Measurements from ENCODE around the gene APCDD1. TPM values are rescaled to one million over a fixed set of nuclear protein-coding genes. Genes with fewer than 3 reads are reported as not detected.

APCDD1 gene
- total and polyA plus RNA-seq, 2 of the 8 experiments (the other 6 are each of a cell fraction or from before 2014, with no cell fraction given): 2.6 to 3.6 TPM

- no peak for TF ChIP-seq SAP30 (IDR thresholded peaks at IDR 0.05; ENCODE audit: insufficient read depth, insufficient replicate concordance, low read length)
- TF ChIP-seq POLR2AphosphoS5 (IDR thresholded peaks at IDR 0.05; ENCODE audit: low read depth, low read length): no peak
- TF ChIP-seq EZH2 (IDR thresholded peaks at IDR 0.05; ENCODE audit: low read depth, low read length, severe bottlenecking): no peak
- TF ChIP-seq BRCA1 (IDR thresholded peaks at IDR 0.05; ENCODE audit: low read depth, low read length): no peak
Measured at GRCh38 chr18:10500038-10500437, 45.6 kb downstream of the APCDD1 start (continued).

Data from H1 (cell line).